A172 (cell line): Measurements from ENCODE around the gene KCNG2. TPM values are rescaled to one million over a fixed set of nuclear protein-coding genes. Genes with fewer than 3 reads are reported as not detected.

Experiments used
- DNase-seq: peaks from one replicate; pipeline ENCODE4 v3.0.0-alpha.2; 2015; ENCODE audit warnings: low spot score
- total RNA-seq: library from RNA; depleted of rRNA; stranded (reverse); fragments of >200 nt; shearing (Covaris generic); gene quantifications from 2 replicates; pipeline ENCODE4 v1.2.3, GENCODE V29; 2014

KCNG2 gene
- total RNA-seq, 1 experiment from 2014 or later: not detected

DNA sequence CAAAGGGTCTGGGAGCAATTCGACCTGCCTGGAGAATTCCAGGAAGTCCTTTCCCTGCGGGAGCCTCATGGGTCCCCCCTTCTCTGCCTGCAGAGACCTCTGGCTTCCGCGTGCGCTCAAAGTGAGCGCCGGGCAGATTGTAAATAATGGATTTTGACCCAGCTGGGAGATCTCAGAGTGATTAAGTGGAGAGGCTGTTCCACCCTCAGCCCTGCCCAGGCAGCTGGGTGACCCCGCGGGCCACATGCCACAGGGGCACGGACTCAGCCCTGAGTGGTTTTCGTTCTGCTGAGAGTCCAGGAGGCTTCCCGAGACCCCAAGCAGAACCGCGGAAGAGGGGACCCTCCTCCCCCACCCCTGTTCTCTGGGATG lies 1.2 kb downstream of the KCNG2 start:
- DNase-seq: no peak

DNA sequence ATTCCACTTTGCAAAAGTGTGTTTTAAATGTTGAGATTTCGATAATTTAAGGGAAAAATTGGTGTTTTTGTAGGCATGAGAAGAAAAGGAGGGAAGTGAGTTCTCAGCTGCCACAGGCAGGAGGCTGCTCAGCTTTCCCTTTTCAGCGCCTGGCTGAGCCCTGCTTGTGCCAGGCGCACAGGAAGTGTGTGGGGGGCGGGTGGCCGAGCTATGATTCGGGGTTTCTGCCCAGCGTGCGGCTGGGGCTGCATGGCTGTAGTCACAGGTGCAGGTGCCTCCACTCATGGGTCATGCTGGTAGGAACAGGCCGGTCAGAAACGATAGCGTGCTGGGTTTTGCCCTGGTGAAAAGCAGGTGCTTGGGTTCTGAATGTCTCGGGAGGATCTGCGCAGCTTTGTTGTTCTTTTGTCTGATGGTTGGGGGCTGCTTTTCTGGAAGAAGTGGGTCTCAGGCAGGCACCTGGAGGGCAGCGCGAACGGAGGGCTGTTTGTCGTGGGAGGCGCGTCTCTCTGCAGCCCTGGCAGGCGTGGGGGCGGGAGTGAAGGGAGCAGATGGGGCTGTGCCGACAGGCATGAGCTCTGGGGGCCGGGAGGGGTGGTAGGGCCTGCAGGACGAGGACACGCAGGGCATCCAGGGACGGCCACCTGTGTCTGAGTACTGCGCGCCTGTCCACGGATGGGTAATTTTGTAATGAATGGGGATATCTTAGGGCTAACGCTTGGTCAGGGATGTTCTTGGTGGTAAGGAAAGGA lies 2.1 kb downstream of the KCNG2 start:
- DNase-seq: no peak

DNA sequence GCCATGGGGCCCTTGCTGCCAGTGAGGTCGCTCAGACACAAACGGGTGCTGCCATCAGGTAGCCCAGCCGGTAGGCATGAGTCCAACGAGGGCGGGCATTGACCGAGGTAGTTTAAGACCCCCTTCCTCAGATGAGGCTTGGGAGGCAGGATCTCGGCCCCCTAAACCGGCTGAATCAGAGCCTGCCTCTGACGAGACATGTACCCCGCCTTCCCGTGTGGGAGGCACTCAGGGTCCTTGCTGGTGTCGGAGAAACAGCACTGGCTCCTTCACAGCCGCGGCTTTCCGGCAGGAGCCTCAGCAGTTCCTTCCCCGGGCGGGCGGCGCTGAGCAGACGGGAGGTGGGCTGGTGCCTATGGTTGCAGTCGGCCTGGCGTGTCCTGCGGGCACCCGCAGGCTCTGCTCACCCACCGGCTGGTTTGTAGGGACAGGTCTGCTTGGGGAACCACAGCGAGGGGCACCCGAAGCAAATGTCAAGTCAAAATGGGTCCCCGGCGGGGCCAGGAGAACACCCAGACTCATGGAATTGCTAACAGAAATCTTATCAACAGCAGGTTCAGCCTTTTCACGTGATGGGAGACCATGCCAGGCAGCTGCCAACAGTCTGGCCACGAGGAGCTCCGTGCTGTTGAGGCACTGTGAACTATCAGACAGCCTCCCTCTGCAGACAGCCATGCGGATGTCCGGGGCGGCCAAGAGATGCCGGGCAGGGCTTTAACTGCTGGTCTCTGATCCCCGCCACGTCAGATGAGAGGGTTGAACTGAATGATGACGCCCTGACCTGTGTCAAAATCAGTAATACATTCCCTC lies 2.8 kb downstream of the KCNG2 start:
- DNase-seq: no peak

DNA sequence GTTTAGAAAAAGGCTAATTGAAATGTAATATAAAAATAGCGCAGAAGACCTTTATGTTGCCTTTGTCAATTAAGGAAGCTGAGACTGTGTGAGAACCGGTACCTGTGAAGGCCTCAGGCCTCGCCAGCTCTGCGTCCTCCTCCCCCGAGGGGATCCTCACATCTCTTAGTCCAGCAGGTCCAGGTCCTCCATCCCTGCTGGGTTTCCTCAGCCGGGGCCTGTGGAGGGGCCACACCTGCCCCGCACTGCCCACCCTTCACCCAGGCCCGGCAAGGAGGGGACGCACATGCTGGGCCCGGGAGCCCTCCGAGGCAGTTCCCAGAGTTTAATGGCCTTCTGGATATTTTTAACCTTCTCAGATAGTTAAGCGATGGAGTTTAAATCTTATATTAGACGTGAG lies 3.5 kb downstream of the KCNG2 start:
- DNase-seq: no peak

DNA sequence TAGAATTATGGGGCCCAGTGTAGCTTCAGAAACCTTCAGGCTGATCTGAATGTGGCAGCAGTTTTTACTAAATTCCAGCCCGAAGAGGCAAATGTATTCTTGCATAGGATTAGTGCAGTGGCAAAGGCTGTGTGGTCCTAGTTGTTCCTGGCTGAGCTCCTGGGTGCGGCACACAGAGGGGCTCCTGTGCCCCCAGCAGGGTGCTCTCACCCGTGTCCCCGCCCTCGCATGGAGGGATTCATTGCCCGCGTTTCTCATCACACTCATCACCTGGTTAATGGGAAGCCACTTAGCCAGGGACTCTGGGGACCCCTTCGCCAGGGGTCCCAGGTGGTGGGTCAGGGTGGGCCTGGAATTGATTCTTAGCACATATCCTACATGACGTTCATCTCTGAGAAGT lies 3.9 kb downstream of the KCNG2 start:
- no peak for DNase-seq

DNA sequence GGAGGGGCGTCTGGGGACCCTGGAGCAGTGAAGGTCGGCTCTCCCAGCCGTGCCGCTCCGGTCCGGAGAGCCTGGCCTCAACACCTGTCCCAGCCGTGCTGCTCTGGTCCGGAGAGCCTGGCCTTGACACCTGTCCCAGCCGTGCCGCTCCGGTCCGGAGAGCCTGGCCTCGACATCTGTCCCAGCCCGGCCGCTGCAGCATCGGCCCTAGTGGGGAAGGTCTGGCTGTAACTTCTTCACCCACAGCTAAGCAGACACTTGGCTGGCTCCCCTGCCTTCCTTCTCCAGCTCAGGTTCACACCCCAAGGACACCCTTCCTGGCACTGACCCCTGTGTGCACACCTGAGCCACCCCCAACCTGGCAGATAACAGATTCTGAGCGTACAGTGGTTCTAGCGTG lies 4.6 kb downstream of the KCNG2 start:
- DNase-seq: no peak

DNA sequence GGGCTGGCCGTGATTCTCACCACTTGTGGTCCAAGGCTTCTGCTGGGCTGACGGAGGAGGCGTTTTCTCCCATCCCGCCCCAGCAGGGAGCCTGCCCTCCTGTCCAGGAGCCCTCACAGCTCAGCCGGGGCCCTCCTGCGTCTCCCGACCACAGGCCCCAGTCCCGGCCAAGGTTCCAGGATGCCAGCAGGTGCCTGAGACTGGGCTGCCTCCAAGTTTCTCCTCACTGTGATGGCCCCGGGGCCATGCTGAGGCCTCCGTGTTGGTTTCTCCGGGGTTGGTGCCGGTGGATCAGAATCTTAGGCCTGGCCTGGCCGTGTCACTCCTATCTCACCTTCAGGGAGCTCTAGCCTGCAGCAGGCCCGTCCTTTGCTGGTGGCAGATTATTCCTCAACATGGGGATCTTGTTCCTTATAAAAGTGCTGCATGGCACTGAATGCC lies 5.9 kb downstream of the KCNG2 start:
- DNase-seq: no peak

DNA sequence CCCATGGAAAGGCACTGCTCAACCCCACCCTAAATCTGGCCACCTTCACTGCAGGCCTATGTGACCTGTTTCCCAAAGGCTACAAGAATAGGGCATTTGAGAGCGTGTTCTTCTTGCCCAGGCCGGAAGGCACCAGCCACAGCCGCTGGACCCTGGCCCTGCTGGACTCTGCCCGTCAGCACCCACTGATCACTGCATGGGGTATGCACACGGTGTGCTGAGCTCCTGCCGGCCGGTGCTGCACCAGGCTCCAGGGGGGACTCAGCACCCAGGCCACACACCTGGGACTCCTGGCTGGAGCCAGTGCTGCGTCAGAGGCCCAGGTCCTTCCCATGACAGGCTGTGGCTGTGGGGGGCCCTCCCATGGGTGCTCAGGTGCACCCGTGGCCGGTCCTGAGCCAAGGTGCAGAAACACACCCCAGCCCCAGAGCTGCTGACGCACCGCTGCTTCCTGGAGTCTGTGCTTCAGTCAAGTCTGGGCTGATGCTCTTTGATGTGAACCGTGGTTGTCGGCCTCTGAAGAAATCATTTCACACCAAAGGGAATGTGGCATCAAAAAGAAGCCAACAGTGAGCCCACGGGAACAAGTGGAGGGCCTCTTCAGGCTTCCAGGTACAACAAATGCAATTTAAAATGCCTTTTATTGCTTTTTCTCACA lies 6.5 kb downstream of the KCNG2 start:
- no peak for DNase-seq

DNA sequence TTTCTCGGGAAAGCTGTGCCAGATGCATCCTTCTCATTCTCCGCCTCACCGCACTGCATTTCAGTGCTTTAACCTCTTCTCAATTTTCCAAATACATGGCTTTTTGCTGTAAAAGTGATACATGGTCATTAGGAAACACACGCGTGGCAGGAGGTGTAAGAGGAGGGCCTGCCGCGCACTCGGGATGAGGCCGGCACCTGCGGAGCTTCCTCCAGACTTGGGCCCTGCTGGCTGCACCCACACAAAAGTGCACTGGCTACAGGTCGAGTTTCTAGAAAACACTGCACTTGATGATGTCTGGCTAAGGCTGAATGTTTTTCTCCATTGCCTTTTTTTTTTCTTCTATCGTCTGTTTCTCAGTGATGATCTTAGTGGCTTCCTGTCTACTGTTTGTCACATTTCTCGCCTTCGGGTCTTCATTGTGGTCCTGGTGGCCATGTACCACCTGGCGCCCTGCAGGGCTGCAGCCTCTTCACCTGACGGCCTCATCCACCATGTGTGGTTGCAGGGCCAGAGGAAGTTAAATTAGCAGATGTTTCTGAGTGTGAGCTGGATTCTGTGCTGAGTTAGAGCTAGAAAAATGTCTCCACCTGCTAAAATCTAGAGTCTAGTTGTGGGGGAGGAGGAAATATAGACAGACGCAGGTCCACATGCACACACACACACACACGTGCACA lies 7.6 kb downstream of the KCNG2 start:
- DNase-seq: no peak

DNA sequence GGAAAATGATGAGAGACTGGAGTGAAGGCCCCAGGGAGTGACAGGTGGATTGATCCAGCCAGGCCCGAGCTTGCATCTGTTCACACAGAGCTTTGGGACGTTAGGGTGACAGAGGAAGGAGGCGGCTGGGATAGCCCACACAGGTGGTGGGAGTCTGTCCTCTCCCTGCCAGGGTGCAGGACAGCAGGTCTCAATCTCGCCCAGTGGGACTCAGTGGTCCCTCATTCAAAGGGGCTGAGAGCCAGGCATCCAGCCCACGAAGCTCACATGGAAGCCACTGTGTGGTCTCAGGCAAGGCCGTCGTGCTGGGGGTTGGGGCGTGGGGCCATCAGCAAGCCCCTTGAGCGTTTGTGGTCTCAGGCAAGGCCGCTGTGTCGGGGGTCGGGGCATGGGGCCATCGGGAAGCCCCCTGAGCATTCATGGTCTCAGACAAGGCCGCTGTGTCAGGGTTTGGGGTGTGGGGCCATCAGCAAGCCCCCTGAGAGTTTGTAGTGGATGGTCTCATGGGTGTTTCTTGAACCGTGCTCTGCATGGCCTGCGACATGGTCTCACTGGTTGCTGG lies 8.3 kb downstream of the KCNG2 start:
- DNase-seq: no peak

DNA sequence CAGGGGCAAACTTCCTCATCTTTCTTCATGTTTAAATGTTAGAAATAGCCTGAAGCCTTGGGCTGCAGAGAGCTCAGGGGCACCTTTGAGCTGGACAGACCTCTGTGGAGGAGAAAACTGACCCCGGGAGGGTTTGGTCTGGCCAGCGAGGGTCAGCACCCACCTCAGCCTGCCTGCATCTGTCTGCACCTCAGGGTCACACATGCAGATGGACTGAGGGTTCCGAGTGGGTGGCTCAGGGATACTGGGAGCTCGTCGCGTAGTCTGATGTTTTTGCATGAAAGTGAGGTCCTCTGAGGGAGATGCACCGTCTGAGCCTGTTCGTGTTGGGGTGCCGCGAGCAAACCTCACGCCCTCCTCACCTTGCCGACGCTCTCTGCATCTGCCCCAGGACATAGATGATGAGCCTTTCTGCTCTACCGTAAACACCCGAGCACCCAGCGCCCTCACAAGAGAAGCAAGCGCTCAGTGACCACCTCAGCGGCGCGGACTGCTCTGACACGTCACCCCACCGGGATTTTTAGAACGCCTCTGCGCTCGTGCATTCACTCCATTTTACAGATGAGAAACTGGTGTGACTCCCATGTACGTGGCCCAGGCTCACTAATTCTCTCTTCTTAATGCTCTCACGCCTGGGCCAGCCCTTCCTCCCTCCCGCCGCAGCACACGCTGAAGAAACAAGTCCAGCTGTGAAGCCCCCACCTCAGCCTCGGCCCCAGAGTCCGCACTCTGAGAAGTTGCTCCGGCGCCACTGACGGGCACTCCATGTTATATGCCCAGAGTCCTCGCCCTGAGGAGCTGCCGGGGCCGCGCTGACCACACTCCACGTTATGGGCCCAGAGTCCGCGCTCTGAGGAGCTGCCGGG lies 9.5 kb downstream of the KCNG2 start:
- no peak for DNase-seq

DNA sequence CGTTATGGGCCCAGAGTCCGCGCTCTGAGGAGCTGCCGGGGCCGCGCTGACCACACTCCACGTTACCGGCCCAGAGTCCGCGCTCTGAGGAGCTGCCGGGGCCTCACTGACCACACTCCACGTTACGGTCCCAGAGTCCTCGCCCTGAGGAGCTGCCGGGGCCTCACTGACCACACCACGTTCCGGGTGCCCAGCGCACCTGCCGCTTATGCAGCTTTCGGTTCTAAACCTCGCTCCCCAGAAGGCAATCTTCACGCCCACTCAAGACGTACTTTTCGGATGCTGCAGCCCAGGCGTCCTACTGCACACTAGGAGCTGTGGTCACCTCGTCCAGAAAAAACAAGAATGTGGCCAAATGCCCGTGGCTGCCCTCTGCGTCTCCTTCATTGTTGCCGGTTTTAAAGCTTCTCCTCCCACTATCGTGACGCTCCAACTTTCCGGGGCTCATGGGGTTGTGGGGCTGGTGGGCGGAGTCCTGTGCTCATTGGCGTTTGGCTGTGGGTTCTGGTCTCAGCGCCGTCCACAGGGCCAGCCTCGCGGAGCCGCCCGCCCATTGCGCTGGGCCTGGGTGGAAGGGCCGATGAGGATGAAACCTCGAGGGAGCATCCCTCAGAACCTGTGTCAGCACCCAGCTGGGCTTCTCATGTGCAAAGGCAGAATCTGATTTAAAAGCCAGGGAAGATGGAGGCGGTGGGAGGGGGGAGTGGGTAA lies 11.9 kb downstream of the KCNG2 start:
- no peak for DNase-seq

DNA sequence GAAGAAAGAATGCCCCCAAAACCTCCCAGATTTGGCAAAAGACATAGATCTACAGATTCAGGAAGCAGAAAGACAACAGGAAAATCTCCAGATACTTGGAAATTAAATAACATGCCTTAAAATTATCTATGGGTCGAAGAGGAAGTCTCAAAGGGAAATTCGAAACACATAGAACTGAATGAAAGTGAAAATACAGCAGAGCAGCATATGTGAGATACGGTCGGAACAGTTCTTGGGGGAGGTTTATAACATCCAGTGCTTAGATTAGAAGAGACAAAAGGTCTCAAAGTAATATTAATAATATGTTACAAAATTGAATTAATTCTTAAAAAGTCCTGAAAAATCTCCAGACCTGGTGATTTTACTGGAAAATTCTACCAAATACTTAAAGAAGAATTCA lies 14.3 kb downstream of the KCNG2 start:
- no peak for DNase-seq

DNA sequence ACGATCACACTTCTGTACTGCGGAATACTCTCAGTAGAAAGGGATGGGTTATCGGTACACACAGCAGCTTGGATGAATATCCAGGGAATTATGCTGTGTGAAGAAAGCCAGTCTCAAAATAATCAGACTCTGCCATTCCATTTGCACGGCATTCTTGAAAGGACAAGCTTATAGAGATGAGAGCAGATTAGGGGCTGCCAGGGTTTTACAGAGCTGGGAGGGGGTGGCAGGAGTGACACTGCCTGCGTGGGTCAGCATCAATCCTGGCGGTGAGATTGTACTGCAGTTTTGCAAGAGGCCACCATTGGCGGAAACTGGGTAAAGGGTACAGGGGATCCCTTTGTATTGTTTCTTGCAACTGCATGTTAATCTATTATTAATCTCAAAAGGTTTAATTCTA lies 16.6 kb downstream of the KCNG2 start:
- DNase-seq: no peak

DNA sequence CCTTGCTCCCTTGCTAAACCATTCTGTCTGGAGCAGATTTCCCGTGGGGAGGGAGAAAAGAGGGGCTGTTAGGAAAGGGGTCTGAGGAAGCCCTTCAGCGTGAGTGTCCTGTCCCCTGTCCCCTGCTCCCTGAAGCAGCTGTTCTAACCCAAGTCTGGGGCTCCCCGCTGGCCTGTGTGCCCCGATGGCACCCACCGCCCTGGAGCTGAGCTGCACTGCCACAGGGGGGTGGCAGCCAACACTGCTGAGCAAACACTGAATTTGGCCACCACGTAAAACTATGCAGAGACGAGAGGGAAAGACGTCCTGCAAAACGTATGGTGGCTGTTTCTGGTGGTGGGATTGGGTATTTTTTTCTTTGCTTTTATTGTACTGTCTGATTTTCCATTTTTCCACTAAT lies 17.9 kb downstream of the KCNG2 start:
- no peak for DNase-seq

DNA sequence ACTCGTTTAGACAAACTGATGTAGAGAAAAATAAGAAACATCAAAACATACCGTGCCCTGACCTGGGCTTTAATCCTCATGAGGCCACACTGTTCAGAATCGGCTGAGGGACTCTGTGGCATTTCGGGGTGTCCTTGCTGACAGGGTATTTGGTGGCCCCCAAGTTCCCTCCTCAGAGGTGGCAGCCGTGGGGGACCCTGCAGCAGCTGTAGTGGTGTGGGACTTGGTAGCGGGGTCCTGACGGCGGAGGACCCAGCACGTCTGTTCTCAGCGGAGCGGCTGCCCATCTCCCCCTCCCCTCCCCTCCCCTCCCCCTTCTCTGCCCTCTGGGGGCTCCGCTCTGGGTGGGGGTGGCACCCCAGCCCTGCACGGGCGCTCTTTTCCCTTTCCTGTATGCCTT lies 18.4 kb downstream of the KCNG2 start:
- no peak for DNase-seq

DNA sequence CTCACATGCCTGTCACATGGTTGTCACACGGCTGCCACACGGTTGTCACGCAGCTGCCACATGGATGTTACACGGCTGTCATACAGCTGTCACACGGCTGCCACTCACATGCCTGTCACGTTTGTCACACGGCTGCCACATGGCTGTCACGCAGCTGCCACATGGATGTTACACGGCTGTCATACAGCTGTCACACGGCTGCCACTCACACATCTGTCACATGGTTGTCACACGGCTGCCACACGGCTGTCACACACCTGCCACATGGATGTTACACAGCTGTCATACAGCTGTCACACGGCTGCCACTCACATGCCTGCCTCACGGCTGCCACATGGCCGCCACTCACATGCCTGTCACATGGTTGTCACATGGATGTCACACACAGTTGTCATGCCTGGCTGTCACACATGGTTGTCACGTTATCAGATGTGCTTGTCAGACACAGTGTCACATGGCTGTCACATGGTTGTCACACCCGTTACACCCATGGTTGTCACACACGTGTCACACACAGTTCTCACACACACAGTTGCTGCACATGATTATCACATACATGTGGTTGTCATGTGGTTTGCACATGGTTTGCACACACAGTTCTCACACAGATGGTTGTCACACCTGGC lies 19.4 kb downstream of the KCNG2 start:
- no peak for DNase-seq

DNA sequence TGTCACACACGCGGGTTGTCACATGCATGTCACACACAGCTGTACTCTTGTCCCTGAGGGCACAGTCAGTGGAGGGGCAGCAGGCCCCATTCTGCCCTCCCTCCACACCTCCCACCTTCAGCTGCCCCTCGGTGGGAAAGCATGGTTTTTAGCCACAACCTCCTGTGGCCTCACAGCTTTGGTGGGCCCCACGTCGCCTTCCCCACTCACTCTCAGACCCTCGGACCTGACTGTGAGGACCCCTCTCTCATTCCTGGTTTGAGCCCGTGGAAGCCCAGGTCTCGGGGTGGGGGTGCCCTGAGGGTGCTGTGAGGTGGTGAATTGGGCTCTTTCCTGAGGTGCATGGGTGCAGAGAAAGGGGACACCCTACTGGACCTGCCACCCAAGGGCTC lies 19.9 kb downstream of the KCNG2 start:
- DNase-seq: no peak

DNA sequence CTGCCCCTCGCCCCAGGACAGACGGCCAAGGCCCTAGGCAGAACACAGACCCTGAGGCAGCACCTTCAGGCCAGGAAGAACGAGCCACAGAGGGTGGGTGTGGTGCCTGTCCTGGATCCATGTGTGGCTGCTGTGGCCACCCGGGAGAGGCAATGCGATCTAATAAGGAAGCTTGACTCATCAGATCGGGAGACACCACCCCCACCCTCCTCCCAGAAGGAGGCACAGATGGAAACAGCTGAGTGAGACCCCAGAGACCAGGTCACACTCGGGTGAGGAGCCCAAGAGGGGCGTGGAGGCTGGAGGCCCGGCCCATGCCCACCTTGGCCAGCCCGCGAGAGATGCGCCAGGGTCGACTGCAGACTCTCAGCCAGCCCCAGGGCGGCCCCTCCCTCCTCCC lies 20.3 kb downstream of the KCNG2 start:
- DNase-seq: peak; percentile 14

DNA sequence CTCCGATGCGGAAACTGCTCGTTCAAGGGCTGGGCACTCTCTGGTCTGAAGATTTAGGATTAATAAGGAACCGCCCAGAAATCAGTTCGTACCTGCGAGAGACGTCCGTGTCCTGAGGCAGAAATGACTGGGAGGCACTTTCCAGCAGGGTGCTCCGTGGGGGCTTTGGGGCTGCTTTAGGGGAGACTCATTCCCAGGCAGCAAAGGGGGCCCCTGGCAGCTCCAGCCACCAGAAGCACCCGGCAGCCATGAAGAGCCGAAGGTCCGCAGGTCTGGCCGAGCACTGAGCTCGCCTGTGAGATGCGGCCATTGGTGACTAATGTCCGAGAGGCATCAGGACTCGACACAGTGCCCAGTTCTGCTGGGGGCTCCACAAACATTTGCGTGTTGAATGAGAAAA lies 20.9 kb downstream of the KCNG2 start:
- DNase-seq: no peak
